RWPE1 (cell line): ENCODE data around the gene CNPY2.

ENCODE experiments used
- CTCF ChIA-PET: fragments of 350-600 bp; sonication (Branson Sonifier 250); formaldehyde crosslinking; extraction: SDS; loops from one replicate; lab custom pipeline; 2021; lab: Yijun Ruan, JAX
- POLR2A ChIA-PET: fragments of 400-600 bp; formaldehyde crosslinking; extraction: SDS; loops from one replicate; lab custom pipeline; 2020; ENCODE audit warnings: antibody characterized with exemption; ENCODE audit not compliant: low non-redundant PET; lab: Yijun Ruan, JAX
- DNase-seq: peaks from one replicate; pipeline ENCODE4 v3.0.0; 2012; ENCODE audit warnings: low spot score
- H3K27ac ChIP-seq: fragments of 450-650 bp; 2 replicates; pipeline ENCODE4 v1.5.1; 2017
- TF ChIP-seq, protein P1 (sequence below): fragments of 450-650 bp; conservative IDR thresholded peaks from 2 replicates; pipeline ENCODE4 v1.5.1; 2017; ENCODE audit warnings: low read depth, mild to moderate bottlenecking

CNPY2 gene

DNA sequence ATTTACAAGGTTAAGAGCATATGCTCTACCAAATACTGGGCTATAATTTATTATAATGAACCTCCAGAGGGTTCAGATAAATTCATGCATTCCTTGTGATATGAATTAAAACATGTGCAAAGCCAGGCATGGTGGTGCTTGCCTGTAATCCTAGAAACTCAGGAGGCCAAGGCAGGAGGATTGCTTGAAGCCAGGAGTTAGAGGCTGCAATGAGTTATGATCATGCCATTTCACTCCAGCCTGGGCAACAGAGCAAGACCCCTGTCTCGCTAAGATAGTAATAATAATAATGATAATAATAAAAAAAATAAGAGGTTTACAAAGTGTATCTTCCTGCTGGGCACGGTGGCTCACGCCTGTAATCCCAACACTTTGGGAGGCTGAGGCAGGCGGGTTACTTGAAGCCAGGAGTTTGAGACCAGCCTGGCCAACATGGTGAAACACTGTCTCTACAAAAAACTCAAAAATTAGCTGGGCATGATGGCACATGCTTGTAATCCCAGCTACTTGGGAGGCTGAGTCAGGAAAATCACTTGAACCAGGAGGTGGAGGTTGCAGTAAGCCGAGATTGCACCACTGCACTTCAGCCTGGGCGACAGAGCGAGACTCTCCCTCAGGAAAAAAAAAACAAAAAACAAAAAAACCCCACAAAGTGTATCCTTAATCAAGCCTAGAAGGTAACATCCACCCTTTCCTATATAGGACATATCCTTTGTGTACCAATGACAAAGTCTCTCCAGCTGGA, 8.4 kb downstream of the CNPY2 start:
- TF ChIP-seq, protein P1, sequence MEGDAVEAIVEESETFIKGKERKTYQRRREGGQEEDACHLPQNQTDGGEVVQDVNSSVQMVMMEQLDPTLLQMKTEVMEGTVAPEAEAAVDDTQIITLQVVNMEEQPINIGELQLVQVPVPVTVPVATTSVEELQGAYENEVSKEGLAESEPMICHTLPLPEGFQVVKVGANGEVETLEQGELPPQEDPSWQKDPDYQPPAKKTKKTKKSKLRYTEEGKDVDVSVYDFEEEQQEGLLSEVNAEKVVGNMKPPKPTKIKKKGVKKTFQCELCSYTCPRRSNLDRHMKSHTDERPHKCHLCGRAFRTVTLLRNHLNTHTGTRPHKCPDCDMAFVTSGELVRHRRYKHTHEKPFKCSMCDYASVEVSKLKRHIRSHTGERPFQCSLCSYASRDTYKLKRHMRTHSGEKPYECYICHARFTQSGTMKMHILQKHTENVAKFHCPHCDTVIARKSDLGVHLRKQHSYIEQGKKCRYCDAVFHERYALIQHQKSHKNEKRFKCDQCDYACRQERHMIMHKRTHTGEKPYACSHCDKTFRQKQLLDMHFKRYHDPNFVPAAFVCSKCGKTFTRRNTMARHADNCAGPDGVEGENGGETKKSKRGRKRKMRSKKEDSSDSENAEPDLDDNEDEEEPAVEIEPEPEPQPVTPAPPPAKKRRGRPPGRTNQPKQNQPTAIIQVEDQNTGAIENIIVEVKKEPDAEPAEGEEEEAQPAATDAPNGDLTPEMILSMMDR: no peak
- ChIA-PET POLR2A (no interaction called here), CTCF (interaction anchor here (0.6 kb wide), 1 partner anchor 15 kb away, joined by 4 read pairs; no protein-coding TSS in a partner anchor)
- H3K27ac ChIP-seq: peak overlapping the region; percentile 47
- no peak for DNase-seq

- H3K27ac ChIP-seq: peak overlapping the region; percentile 26
- TF ChIP-seq, protein P1: no peak
- CTCF ChIA-PET: no interaction called here
- POLR2A ChIA-PET: no interaction called here
- no peak for DNase-seq
These were observed 10.8 kb downstream of the CNPY2 start for GRCh38 chr12:56304872-56305590.

DNA sequence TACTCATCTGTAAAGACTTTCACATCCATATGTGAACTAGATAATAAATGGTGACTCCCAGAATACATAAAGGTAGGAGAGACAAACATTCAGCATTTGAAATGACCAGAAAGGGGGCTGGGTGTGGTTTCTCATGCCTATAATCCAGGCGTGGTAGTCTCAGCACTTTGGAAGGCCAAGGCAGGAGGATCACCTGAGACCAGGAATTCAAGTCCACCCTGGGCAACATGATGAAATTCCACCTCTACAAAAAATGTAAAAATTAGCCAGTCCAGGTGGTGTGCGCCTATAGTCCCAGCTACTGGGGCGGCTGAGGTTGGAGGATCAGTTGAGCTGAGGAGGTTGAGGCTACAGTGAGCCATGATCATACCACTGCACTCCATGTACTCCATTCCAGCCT, 11.5 kb downstream of the CNPY2 start:
- ChIA-PET POLR2A (no interaction called here), CTCF (no interaction called here)
- DNase-seq: no peak
- TF ChIP-seq, protein P1: no peak
- peak overlapping the region; percentile 26 for H3K27ac ChIP-seq

GRCh38 chr12:56300644-56301464, 14.9 kb downstream of the CNPY2 start:
- ChIA-PET CTCF (interaction anchor here (0.6 kb wide), 1 partner anchor 175 kb away, joined by 3 read pairs; no protein-coding TSS in a partner anchor), POLR2A (no interaction called here)
- peak overlapping the region; percentile 92 for H3K27ac ChIP-seq
- no peak for DNase-seq
- TF ChIP-seq, protein P1: no peak

- TF ChIP-seq, protein P1: no peak
- ChIA-PET CTCF (interaction anchor here (0.5 kb wide), 1 partner anchor 26 kb away, joined by 5 read pairs; no protein-coding TSS in a partner anchor), POLR2A (interaction anchor here (0.6 to 1.2 kb wide), 3 partner anchors 9 to 461 kb away, joined by 3 to 9 read pairs (median 3); partner anchors contain the start of gene RNF41)
- peak within 1 kb of the TSS; percentile 92 for H3K27ac ChIP-seq
- DNase-seq: peak; percentile 98
These were observed 15.7 kb downstream of the CNPY2 start, which contains the start of gene CS for GRCh38 chr12:56299853-56300643. TSS of gene CS (minus strand) at chr12:56300330. CDS start at chr12:56300201, 129 bp downstream.
